Endothelial cell of umbilical vein (primary cell): ENCODE results near the gene CLEC7A. TPM values are rescaled to one million over a fixed set of nuclear protein-coding genes. Genes with fewer than 3 reads are reported as not detected.

Experiments used
- BruUV-seq: library from RNA; stranded (reverse); fragments of 400-500 nt; replicated peaks from 2 replicates; lab custom pipeline; 2021; lab: Mats Ljungman, UMichigan
- CTCF ChIA-PET: fragments of 300-600, 350-600 bp; sonication (Branson Sonifier 250); formaldehyde crosslinking; loops from one replicate; lab custom pipeline; 2021; ENCODE audit warnings: antibody characterized with exemption, inconsistent platforms; lab: Charles Lee
- POLR2A ChIA-PET: fragments of 300-600, 350-600 bp; sonication (Branson Sonifier 250); formaldehyde crosslinking; loops from one replicate; lab custom pipeline; 2021; ENCODE audit warnings: antibody characterized with exemption, inconsistent platforms; lab: Charles Lee
- DNase-seq: peaks from one replicate; pipeline ENCODE4 v3.0.0-alpha.2; 2011; ENCODE audit warnings: low read depth, low spot score
- FAIRE-seq: peaks from 2 replicates; lab custom pipeline; 2011; peaks lifted over from hg19 to GRCh38; lab: Jason Lieb, UNC
- H2AFZ ChIP-seq: 2 replicates; pipeline ENCODE4 v1.6.0; 2012; ENCODE audit warnings: low read depth, low read length, control low read depth, inconsistent platforms
- H3K27ac ChIP-seq: 2 replicates; pipeline ENCODE4 v1.5.1; 2011; ENCODE audit warnings: low read depth, mild to moderate bottlenecking, control low read depth, low read length, moderate library complexity; ENCODE audit not compliant: insufficient read depth
- H3K27me3 ChIP-seq, 2 experiments: 2 replicates each; pipeline versions ENCODE4 v1.6.0 to v1.6.1; 2011; ENCODE audit warnings: low read length in 2 of 2, mixed read lengths in 1 of 2; ENCODE audit not compliant: control insufficient read depth in 2 of 2, insufficient read depth in 2 of 2
- H3K36me3 ChIP-seq, 2 experiments: 2 replicates in 1 of 2; 3 replicates in 1 of 2; pipeline ENCODE4 v1.5.1; 2011; ENCODE audit warnings: low read length in 2 of 2, mild to moderate bottlenecking in 1 of 2, moderate library complexity in 1 of 2; ENCODE audit not compliant: control insufficient read depth in 2 of 2, insufficient read depth in 2 of 2; ENCODE audit errors: extremely low read depth in 1 of 2
- H3K4me1 ChIP-seq: 3 replicates; pipeline ENCODE4 v1.5.1; 2011; ENCODE audit warnings: mild to moderate bottlenecking, low read length; ENCODE audit not compliant: control insufficient read depth, insufficient read depth; ENCODE audit errors: extremely low read depth
- H3K4me2 ChIP-seq: 2 replicates; pipeline ENCODE4 v1.6.1; 2011; ENCODE audit warnings: low read length, control low read depth, mixed read lengths; ENCODE audit not compliant: insufficient read depth
- H3K4me3 ChIP-seq, 3 experiments: fragments of 200-600 bp in 1 of 3; sonication (generic), shearing (Covaris generic) in 1 of 3; replicated peaks in 1 of 3; 2 replicates each; pipeline ENCODE4 v1.5.1; 2011 to 2016; ENCODE audit warnings: control low read depth in 3 of 3, low read length in 3 of 3, mild to moderate bottlenecking in 2 of 3, inconsistent platforms in 1 of 3, low read depth in 1 of 3, moderate library complexity in 1 of 3; ENCODE audit not compliant: insufficient read depth in 1 of 3
- H3K79me2 ChIP-seq: 2 replicates; pipeline ENCODE4 v1.6.0; 2012; ENCODE audit warnings: low read length, inconsistent platforms; ENCODE audit not compliant: control insufficient read depth, insufficient read depth
- H3K9ac ChIP-seq: replicated peaks from 2 replicates; pipeline ENCODE3; 2011; ENCODE audit warnings: low read length, control low read depth; ENCODE audit not compliant: insufficient read depth; ENCODE audit errors: extremely low read depth
- H3K9me1 ChIP-seq: replicated peaks from 3 replicates; pipeline ENCODE4 v1.6.0; 2011; ENCODE audit warnings: mild to moderate bottlenecking, low read length; ENCODE audit not compliant: control insufficient read depth, insufficient read depth; ENCODE audit errors: extremely low read depth
- H3K9me3 ChIP-seq: replicated peaks from 2 replicates; pipeline ENCODE4 v1.5.1; 2012; ENCODE audit warnings: low read length, inconsistent platforms; ENCODE audit not compliant: control insufficient read depth, insufficient read depth
- H4K20me1 ChIP-seq: replicated peaks from 2 replicates; pipeline ENCODE3; 2011; ENCODE audit warnings: mild to moderate bottlenecking, low read length; ENCODE audit not compliant: control insufficient read depth, insufficient read depth; ENCODE audit errors: extremely low read depth
- EZH2 ChIP-seq: IDR thresholded peaks from 2 replicates; pipeline ENCODE4 v1.6.1; 2012; ENCODE audit warnings: borderline replicate concordance, low read depth, mild to moderate bottlenecking, moderate library complexity, low read length, inconsistent platforms; ENCODE audit not compliant: severe bottlenecking
- FOS ChIP-seq: IDR thresholded peaks from 2 replicates; pipeline ENCODE4 v1.6.1; 2011; ENCODE audit warnings: mild to moderate bottlenecking, low read length, moderate library complexity, borderline replicate concordance; ENCODE audit not compliant: insufficient read depth
- GATA2 ChIP-seq: IDR thresholded peaks from 2 replicates; pipeline ENCODE4 v1.7.0; 2011; ENCODE audit warnings: low read depth, mild to moderate bottlenecking, moderate library complexity, mixed read lengths, low read length; ENCODE audit not compliant: insufficient read length, insufficient read depth
- JUN ChIP-seq: IDR thresholded peaks from 2 replicates; pipeline ENCODE4 v1.6.1; 2011; ENCODE audit warnings: borderline replicate concordance, low read depth; ENCODE audit not compliant: insufficient read length, insufficient read depth
- MYC ChIP-seq: IDR thresholded peaks from one replicate; pipeline ENCODE4 v1.6.1; 2011; ENCODE audit warnings: mild to moderate bottlenecking, low read depth, low read length
- POLR2A ChIP-seq: IDR thresholded peaks from 2 replicates; pipeline ENCODE4 v1.6.1; 2012; ENCODE audit warnings: low read depth, mild to moderate bottlenecking, control low read depth, low read length
- POLR2AphosphoS5 ChIP-seq: IDR thresholded peaks from 2 replicates; pipeline ENCODE4 v1.6.1; 2012; ENCODE audit warnings: low read depth, mild to moderate bottlenecking, control low read depth, low read length, moderate library complexity; ENCODE audit not compliant: insufficient read depth
- dilution Hi-C: fragments of 300-500 bp; cut with MboI; formaldehyde crosslinking; loops from one replicate; pipeline ENCODE4 v1.15.0; 2019; ENCODE audit warnings: low sequenced_read_pairs; ENCODE audit not compliant: extremely low pct_ligation_motif_present
- intact Hi-C: fragments of 100-400 bp; cut with micrococcal nuclease; formaldehyde crosslinking; loops from one replicate; pipeline ENCODE4 v1.10.0; 2022
- polyA plus RNA-seq, 4 experiments: library from polyadenylated mRNA; depleted of rRNA in 3 of 4; stranded (reverse) in 3 of 4; unstranded in 1 of 4; fragments of >200 nt; gene quantifications; 2 replicates each; pipeline versions ENCODE4 v1.2.1 to v1.2.3, GENCODE V29; 2011 to 2012; ENCODE audit warnings: missing spikeins in 1 of 4
- total RNA-seq: library from RNA; stranded (reverse); gene quantifications from 2 replicates; pipeline ENCODE4 v1.2.3, GENCODE V29; 2021
- TF ChIP-seq, protein P1 (sequence below), 2 donors: IDR thresholded peaks; 1 replicate in 1 of 2; 2 replicates in 1 of 2; pipeline ENCODE4 v1.5.1; 2011; ENCODE audit warnings: low read length in 2 of 2, mild to moderate bottlenecking in 2 of 2, moderate library complexity in 2 of 2, control low read depth in 1 of 2, inconsistent platforms in 1 of 2, low read depth in 1 of 2; ENCODE audit not compliant: insufficient read depth in 1 of 2; ENCODE audit errors: extremely low read depth in 1 of 2
- TF ChIP-seq, protein P2 (sequence below): IDR thresholded peaks from 2 replicates; pipeline ENCODE4 v1.6.1; 2011; ENCODE audit not compliant: insufficient read depth, insufficient read length

Gene CLEC7A
- total and polyA plus RNA-seq, 2 donors (not counting 3 experiments of a cell fraction or from before 2014, with no cell fraction given), result not detected

DNA sequence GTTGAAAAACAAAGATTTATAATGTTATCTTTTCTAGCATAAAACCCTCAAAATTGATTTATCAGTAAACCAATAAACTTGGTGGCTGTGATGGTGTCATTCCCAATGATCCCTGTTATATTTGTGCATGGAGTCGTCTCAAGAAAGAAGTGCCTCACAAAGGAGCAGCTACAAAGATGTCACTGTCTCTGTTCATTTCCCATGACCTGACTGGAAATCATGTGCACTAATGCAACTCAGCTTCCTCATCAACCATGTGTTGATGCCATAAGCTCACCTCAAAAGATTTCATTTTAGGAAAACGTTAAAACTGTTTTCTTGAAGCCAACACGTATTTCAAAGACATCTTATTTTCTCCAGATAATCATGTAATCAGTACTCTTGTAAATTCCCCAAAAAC lies 60.0 kb downstream of the CLEC7A start:
- Histone ChIP-seq H3K79me2 (no peaks in the 10 kb centered on the region), H3K27ac (peak overlapping the region; percentile 98), H4K20me1 (no peaks in the 10 kb centered on the region), H3K36me3 (peaks cover 3 to 6% of the 10 kb centered on the region in 2 experiments), H3K4me3 (no peak overlapping the region), H3K9me1 (no peaks in the 10 kb centered on the region), H3K9ac (no peak overlapping the region), H3K4me1 (peaks cover 46% of the 10 kb centered on the region), H2AFZ (no peak overlapping the region), H3K27me3 (no peaks in the 10 kb centered on the region), H3K9me3 (no peaks in the 10 kb centered on the region), H3K4me2 (no peak overlapping the region)
- intact Hi-C loops, result loop anchor here (10.0 kb wide), 1 partner anchor 1105 kb away; the partner anchor contains the start of gene SMIM10L1
- no peak for DNase-seq
- TF ChIP-seq MYC (no peak), GATA2 (no peak), FOS (no peak), EZH2 (no peak), POLR2A (no peak), JUN (no peak), POLR2AphosphoS5 (no peak)
- TF ChIP-seq, protein P1, sequence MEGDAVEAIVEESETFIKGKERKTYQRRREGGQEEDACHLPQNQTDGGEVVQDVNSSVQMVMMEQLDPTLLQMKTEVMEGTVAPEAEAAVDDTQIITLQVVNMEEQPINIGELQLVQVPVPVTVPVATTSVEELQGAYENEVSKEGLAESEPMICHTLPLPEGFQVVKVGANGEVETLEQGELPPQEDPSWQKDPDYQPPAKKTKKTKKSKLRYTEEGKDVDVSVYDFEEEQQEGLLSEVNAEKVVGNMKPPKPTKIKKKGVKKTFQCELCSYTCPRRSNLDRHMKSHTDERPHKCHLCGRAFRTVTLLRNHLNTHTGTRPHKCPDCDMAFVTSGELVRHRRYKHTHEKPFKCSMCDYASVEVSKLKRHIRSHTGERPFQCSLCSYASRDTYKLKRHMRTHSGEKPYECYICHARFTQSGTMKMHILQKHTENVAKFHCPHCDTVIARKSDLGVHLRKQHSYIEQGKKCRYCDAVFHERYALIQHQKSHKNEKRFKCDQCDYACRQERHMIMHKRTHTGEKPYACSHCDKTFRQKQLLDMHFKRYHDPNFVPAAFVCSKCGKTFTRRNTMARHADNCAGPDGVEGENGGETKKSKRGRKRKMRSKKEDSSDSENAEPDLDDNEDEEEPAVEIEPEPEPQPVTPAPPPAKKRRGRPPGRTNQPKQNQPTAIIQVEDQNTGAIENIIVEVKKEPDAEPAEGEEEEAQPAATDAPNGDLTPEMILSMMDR (IDR thresholded peaks at IDR 0.05; ENCODE audit: extremely low read depth in 1 of 2, insufficient read depth in 1 of 2, low read depth in 1 of 2, low read length in 2 of 2), result no peak
- TF ChIP-seq, protein P2, sequence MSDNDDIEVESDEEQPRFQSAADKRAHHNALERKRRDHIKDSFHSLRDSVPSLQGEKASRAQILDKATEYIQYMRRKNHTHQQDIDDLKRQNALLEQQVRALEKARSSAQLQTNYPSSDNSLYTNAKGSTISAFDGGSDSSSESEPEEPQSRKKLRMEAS, result no peak
- CTCF ChIA-PET, result interaction anchor here (1.2 to 3.1 kb wide), 4 partner anchors 21 to 70 kb away, joined by 5 to 29 read pairs (median 10); no protein-coding TSS in a partner anchor
- dilution Hi-C loops, result no loop called here
- POLR2A ChIA-PET, result interaction anchor here (1.2 to 2.1 kb wide), 2 partner anchors 29 to 70 kb away, joined by 3 to 7 read pairs; partner anchors contain the start of gene CLEC1A
- no TSS peak for BruUV-seq
- FAIRE-seq, result no peak
